Stimulated activated CD8-positive, alpha-beta memory T cell treated with anti-CD3 and anti-CD28 coated beads, Interleukin-7, amount 100 ng/mL, for 24 hours (primary cell): ENCODE measurements around the gene SERPINB10.

Source experiments
- DNase-seq: peaks from one replicate; pipeline ENCODE4 v3.0.0-alpha.2; 2020; ENCODE audit warnings: low read depth

SERPINB10 gene

DNA sequence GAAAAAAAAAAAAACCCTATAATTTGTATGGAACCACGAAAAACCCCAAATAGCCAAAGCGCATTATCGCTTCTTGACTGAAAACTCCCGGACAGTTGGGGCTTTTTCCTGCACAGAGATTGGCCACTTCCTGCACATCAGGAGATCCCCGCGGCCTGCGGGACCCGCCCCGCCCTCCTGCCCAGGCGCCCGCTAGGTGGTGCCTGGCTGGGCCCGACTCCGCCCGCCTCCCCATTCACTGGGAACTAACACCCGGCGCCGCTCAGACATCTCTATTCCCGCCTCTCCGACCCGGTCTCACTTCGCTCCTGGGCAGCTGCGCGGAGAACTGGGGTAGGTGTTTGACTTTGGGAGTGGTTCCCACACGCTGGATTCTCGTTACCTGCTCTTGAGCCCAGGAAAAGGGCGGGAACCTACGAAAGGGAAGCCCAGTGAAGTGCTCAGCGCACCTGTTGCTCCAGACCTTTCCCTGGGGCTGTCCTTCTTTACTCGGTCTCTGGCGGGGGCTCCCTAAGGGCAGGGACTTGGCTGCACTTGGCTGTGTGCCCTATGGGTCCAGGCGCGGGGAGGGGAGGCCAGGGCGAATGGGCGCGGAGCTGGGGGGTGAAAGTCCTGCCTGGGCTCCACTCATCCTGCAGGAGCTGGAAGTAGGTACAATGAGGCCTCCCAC lies 41.4 kb downstream of the SERPINB10 start, which contains the start of gene HMSD:
Gene HMSD (plus strand): TSS at position 234 of the 670 bp plus-strand sequence. CDS start 4,155 bp downstream, outside the sequence.
- peak; percentile 33 for DNase-seq

DNA sequence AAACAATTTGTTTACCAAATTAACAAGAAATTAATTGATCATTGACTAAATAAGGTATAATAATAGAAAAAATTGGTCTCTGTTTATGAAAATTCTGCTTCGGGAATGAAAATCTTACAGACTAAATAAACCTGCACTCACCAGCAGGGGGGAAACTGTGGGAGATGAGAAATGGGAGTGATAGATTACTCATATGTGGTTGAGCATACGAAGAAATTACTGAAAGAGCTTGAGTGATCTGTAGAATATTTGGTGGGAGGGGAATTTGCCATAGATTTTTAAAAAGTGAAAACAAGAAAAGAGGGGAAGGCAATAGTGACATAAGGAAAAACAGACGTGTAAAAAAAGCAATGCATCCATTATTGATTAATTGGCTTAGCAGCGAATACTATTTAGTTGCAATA lies 43.5 kb downstream of the SERPINB10 start:
- no peak for DNase-seq

DNA sequence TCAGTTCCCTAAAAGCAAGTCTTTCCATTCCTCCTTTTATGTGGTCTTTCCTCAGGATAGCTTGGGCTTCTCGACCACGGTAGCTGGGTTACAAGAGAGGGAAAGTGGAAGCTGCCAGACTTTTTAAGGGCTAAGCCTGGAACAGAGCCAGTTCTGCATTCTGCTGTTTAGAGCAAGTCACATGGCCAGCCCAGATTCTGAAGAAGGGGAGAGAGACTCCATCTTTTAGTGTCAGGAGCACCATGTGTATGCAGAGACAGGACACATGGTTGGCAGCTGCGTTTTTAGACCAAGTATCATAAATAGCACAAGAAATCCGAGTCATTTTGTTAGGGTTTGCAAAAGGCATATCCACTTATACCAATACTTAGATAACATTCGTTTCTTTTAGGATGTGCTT lies 46.1 kb downstream of the SERPINB10 start:
- no peak for DNase-seq

DNA sequence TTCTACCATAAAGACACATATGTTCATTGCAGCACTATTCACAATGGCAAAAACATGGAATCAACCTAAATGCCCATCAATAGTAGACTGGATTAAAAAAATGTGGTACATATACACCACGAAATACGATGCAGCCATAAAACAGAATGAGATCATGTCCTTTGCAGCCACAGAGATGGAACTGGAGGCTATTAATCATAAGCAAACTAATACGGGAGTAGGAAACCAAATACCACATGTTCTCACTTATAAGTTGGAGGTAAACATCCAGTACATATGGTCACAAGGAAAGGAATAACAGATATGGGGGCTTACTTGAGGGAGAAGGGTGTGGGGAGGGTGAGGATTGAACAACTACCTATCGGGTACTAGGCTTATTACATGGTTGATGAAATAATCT lies 49.0 kb downstream of the SERPINB10 start:
- no peak for DNase-seq

DNA sequence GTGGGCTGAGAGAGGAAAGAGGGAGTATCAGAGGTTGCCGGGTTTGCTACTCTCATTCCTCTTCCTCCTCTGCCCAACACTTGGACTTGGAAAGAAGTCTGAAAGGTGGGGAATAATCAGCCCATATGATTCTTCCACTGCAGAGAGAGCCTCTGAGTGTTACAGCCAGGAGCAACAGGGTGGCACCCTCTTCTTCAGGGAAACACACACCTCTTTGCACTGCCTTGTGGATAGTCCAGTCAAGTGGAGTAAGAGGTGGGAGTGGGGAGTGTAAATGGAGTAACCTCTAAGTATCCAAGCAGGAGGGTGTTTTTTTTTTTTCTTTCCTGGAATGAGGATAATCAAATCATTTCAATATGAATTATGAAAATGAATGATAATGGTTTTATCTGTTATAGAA lies 53.1 kb downstream of the SERPINB10 start:
- no peak for DNase-seq

DNA sequence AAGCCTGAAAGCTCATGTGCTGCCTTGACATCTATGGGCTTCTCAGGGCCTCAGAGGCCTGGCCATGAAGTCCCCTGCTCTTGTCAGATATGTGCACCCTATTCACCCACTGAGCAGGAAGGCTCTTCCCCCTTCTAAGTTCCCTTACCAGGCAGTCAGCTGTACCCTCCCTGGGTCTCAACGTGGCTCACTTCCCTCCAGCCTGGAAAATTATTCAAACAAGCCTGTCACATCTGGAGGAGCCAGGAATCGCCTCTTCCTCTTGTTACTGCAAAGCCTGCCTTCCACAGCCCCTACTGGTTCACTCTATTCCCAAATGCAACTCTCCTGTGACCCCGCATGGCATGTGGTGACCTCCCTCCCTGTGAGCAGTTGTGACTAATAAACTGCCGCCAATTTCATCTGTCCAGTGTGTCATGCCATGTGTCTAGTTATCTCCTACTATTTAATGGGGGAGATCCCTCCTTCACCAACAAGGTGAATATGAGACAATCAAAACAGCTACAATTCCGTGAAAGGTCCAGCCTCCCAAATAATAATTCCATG lies 53.8 kb downstream of the SERPINB10 start:
- no peak for DNase-seq

DNA sequence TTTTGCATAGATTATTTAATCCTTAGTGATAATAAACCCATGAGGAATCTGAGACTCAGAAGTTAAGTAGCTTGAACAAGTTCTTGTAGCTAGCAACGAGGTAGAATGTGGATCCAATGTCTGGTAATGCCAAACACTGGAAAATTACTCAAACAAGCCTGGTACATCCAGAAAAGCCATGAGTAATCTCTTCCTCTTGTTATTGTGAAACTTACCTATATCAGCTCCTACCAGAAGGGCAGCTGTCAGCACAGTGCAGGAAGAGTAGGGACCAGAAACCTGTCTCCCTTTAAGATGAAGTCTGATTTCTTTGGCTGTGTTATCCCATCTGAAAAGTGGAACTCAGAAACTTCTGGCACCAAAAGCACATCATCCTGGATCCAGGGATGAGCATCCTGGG lies 54.4 kb downstream of the SERPINB10 start:
- DNase-seq = no peak

DNA sequence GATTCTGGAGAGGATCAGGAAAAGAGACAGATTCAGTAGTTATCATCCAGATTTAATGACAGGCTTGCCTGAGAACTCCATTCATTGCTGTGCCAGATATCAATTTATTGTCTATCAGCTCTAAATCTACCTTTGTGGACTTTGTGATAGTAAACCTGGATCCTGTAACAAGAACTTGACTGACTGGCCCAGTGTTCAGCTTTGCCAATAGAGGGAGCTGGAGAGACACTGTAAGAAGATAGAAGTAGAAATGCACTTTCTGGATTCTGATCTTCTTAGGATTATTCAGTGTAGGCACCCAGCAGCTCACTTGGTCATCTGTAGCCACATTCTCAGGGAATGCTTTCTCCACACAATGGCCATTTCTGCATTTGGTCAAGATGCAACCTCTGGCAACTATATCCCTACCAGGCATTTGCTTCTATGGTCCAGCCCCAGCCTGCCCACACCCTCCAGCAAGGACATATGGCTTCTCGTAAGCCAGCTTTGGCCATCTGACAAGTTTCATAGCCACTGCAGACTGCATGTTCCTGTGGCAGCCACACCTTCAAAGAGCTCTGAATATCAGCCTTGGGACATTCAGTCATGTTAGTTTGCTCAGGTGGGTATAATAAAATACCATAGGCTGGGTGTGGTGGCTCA lies 56.0 kb downstream of the SERPINB10 start:
- DNase-seq = no peak

DNA sequence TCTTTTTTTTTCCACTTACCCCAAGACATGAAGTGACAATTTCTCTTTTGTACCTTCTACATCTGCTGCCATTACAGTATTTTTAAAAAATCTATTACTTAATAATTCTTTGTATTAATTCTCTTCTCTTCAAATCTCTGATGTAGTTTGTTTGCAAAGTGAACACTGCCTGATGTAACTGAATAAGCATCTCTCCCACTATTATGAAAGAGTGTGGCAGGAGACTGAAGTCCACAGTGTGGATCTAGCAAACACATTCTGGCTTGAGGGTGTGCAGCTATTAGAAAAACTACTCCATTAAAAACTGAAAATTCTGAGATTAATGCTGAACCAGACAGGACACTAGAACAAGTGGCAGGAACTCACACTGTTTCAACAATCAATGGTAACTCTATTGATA lies 57.1 kb downstream of the SERPINB10 start:
- DNase-seq = no peak

DNA sequence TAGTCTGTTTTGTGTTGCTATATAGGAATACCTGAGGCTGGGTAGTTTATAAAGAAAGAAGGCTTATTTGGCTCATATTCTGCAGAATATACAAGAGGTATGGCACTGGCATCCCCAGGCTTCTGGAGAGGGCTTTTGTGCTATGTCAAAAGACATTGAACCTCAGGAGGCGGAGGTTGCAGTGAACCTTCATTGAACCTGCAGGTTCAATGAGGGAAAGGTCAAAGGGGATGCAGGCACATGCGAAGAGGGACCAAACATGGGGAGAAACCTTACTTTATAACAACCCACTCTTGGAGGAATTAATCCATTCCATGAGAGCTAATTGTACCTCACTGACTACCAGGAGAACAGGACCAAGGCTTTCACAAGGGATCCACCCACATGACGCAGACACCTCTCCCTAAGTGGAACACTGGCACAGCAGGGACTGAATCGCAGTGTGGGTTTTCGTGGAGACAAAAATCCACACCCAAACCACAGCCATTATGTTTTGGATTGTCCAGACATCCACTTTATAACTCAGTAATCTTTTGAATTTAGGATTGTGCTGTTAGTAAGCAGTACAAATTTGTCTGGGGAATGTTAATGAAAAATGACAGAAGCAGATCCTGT lies 58.1 kb downstream of the SERPINB10 start:
- no peak for DNase-seq

DNA sequence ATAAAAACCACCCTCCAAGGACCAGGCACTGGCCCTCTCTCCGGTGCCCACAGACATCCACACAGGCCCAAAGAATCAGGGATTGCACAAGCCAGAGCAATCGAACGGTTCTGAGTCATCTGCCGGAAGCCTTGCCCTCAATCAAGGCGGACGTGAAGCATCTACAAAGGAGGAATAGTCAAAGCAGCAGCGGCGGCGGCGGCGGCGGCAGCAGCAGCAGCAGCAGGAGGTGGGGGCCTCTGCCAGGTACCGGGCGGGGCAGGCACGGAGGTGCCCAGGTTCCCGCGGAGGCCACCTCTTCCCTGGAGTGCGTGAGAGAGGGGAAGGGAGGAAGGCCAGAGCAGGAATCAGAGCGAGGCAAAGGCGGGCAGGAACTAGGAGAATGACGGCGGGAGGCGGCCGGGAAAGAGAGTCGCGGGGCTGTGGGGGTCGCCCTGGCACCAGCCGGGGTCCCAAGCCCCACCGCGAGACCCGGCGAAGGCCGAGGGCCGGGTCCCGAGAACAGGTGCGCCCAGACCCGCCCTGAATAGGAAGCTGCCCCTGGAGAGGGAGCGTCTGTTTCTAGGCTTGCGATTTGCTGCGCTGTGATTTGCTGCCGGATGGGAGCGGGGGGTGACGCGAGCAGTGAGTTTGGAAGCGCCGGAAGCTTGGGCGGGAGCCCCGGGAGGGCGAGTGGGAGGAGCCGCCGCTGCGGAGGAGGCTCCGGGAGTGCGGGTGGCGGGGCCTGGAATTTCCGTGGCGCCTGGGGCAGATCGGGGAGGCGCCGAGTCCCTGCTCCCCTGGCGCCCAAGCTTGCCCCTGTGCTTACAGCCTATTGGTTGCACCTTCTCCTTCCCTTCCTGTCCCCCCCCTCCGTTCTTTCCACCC lies 62.4 kb downstream of the SERPINB10 start, which contains the start of gene SERPINB8:
Gene SERPINB8 (plus strand): TSS at position 140 of the 867 bp plus-strand sequence. CDS start 8,228 bp downstream, outside the sequence.
- DNase-seq = peak; percentile 57

DNA sequence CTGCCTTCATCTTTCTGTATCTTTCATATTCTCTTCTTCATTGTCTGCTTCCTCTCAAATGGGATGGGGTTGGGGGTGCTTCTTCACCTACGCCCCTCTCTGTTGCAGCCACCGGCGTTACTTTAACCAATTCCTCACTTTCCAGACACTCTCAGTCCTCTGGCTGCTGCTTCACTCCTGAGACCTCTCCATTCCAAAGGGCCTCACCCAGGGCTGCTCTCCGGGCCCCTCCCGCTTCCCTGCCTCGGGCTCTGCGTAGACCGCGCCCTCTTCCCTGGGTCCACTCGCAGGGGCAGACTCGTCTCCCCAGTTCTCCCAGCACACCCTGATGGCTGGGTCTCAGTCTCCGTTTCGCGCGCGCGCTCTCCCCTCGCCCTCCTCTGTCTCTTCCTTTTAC lies 63.0 kb downstream of the SERPINB10 start:
- DNase-seq = no peak

DNA sequence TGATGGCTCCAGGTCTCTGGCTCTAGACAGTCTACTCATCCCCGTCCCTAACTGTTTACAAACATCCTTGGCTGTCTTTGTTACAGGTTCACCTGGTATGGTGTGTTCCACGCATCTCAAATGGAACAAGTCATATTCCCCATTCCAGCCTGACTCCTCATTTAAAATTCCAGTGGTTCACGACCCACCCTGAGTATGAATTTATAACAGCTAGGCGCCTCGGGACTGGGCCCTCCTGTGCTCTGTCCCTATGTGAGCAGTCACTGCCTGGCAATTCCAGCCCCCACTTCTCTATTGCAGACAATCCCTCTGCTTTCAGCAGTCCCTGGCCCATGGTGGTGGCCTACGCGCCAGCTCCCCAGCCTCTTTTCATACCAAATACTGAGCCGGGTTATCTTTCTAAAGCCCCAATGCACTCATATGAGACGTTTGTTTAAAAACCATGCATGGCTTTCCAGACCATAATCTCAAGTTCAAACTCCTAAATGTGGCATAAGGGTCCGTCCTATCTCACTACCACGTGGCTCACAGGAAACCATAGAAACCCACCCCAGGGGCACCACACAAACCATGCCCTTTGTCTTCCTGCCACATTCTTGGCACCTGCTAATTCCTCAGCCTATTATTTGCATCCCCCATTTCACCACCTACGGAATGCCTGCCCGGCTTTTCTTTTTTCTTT lies 63.7 kb downstream of the SERPINB10 start:
- DNase-seq = no peak

DNA sequence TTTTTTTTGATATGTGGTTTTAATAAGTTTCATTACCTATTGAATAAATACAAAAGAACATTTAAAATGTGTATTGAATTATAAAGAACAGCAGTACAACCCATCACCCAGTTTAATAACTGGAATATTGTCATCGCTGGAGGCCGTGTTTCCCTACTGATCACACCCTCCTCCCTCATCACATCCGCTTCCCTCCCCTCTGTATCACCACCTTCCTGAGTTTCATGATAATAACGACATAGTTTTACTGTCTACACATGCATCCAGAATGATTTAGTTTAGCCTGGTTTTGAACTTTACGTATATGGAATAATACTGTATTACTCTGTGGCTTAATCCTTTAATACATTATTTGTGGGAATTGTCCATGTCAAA lies 64.2 kb downstream of the SERPINB10 start:
- no peak for DNase-seq

DNA sequence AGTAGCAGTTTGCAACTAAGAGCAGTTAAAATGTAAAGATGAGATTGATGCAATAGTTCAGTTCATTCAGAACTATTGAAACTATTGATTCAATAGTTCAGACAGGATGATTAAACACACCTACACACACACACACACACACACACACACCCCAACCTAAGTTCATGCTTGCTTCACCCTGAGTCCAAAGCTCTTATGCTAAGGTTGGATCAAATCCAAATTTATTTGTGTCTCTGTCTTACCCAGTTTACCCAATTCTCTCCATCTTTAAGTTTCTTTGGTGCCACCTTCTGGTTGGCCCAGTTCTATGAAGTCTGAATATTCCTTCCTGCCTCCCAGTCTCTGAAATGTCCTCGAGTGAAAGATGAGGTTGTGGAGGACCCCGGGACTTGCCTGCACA lies 67.2 kb downstream of the SERPINB10 start:
- no peak for DNase-seq

DNA sequence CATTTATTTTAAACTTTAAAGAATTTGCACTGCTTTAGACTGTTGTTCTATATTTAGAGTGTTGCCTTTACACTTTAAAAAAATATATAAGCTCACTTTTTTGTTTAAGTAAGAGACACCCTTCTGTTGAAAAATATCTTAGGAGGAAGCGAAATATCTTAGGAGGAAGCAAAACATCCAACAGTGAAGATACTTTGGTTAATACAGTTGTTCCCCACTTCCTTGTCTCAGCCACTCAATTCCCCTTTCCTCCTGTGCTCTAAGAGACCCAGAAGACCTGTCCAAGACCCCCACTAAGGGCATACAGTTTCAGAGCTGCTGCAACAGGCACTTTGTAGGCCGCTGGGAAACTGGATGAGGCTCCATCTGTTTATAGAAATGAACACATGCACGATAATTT lies 67.9 kb downstream of the SERPINB10 start:
- DNase-seq = no peak

DNA sequence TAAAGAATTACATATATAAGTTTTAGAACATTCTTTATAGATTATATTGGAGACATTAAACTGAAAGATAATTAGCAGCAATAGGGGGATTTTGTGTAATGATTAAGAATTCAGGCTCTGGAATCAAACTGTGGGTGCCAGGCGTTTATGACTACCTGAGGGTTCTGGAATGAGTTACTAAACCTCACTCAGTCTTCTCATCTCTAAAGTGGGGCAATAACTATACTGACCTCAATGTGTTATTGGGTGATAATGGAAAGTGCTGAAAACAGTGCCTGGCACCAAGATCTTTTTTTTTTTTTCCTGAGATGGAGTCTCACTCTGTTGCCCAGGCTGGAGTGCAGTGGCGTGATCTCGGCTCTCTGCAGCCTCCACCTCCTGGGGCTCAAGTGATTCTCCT lies 69.3 kb downstream of the SERPINB10 start:
- DNase-seq = no peak

DNA sequence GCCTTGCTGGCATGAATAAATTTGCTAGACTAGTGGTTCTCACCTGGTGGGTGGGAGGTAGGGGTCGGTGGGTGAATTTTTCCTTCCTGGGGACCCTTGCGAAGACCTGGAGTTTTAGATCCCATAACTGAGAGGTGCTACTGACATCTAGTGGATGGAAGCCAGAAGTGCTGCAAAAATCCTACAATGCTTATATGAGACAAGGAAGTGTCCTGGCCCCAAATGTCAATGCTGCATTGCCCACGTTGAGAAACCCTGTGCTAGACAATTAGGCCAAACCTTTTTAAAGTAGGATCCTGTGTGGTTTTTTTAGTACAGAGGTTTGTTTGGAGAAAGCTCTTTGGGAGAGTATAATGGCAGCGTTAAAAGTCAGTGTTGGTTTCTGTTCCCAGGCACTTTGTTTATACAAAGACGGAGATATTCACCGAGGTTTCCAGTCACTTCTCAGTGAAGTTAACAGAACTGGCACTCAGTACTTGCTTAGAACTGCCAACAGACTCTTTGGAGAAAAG lies 71.7 kb downstream of the SERPINB10 start:
- DNase-seq = no peak

DNA sequence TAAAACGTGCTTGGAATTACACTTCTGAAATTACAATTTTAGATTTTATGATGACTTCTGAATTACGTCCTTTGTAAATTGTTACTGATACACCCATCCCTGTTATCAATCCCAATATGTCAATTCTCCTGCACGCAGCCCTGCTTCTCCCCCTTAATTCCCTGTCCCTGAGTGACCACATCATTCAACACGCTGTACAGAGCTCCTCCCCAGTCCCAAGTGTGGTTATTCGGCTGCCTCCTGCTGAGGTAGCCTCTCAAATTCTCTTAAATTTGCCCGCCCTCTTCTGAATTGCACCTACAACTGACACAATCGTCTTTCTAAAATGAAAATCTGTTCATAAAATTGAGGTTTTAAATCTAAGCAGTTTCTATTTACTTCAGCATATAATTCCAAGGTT lies 72.3 kb downstream of the SERPINB10 start:
- DNase-seq = no peak

DNA sequence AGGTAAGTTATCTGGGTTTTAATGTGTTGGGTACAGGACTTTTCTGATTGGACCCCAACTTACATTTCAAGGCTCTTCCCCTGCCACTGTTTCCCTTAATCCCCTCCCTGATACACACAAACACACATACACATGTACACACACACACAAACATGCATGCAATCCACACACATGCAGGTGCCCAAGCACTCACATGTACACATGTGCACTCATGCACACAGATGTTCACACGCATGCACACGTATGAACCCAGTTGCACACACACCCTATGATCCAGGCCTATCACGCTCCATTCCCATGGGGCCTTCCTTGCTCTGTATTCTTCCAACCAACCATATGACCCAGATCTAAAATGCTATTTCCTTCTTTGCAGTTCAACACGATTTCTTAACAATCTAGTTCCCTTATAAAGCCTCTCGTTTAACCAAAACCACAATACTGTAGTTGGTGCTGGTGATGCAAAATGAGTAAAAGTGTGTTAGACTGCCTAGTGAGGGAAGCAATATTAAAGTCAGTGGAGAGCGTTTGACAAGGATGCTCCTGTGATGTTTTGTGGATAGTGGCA lies 73.2 kb downstream of the SERPINB10 start:
- DNase-seq = no peak

DNA sequence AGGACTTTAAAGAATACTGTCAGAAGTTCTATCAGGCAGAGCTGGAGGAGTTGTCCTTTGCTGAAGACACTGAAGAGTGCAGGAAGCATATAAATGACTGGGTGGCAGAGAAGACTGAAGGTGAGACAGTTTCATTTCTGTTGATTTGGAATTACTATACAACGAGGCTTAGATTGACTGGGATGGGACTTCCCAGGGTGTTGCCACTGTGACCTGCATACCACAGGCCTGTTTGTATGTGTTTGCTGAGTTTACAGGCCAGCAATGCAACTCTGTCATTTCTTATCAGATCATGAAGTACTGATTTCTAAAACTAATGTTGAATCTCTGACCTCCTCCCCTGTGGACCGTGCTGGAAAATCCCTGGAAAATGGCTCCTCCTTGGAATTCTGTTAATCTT lies 74.0 kb downstream of the SERPINB10 start:
- no peak for DNase-seq
